Esophagus muscularis mucosa (tissue), 4 donors: ENCODE measurements around the gene ATP1B2. TPM values are rescaled to one million over a fixed set of nuclear protein-coding genes. Genes with fewer than 3 reads are reported as not detected.

ENCODE experiments used
- DNase-seq: peaks from one replicate; pipeline ENCODE4 v3.0.0-alpha.2; 2017; ENCODE audit errors: extremely low spot score
- H3K27ac ChIP-seq, 4 donors: fragments of 200-600 bp; sonication (generic); replicated peaks in 1 of 4; 1 replicate in 3 of 4; 2 replicates in 1 of 4; pipeline ENCODE4 v1.5.1; 2016 to 2019; ENCODE audit warnings: mild to moderate bottlenecking in 1 of 4
- H3K27me3 ChIP-seq, 4 donors: fragments of 200-600 bp; sonication (generic); one replicate each; pipeline versions ENCODE4 v1.5.1 to v1.6.0; 2016 to 2019
- H3K36me3 ChIP-seq, 4 donors: fragments of 200-600 bp; sonication (generic); one replicate each; pipeline ENCODE4 v1.5.1; 2016 to 2019
- H3K4me1 ChIP-seq, 4 donors: fragments of 200-600 bp; sonication (generic); one replicate each; pipeline ENCODE4 v1.5.1; 2016 to 2019
- H3K4me3 ChIP-seq, 4 donors: fragments of 200-600 bp; sonication (generic); 1 replicate in 2 of 4; 2 replicates in 2 of 4; pipeline ENCODE4 v1.5.1; 2016 to 2019; ENCODE audit warnings: mild to moderate bottlenecking in 4 of 4, moderate library complexity in 1 of 4
- H3K9me3 ChIP-seq, 4 donors: fragments of 200-600 bp; sonication (generic); 1 replicate in 3 of 4; 2 replicates in 1 of 4; pipeline ENCODE4 v1.5.1; 2016 to 2019
- EP300 ChIP-seq: sonication (generic); formaldehyde crosslinking; IDR thresholded peaks from one replicate; pipeline ENCODE4 v1.6.1; 2017; ENCODE audit warnings: antibody characterized with exemption
- POLR2A ChIP-seq: fragments of 450-650 bp; IDR thresholded peaks from one replicate; pipeline ENCODE4 v1.6.1; 2017; ENCODE audit warnings: antibody characterized with exemption, moderate library complexity, mild to moderate bottlenecking, low read depth
- POLR2AphosphoS5 ChIP-seq, 2 donors: sonication (generic); formaldehyde crosslinking; IDR thresholded peaks; one replicate each; pipeline ENCODE4 v1.6.1; 2017; ENCODE audit warnings: antibody characterized with exemption in 2 of 2
- WGBS: methylation state at CpG from one replicate; pipeline ENCODE4 v1.1.5; 2018; 5-methylcytosine and 5-hydroxymethylcytosine counted together
- intact Hi-C: fragments of 100-400 bp; cut with DNase I; formaldehyde crosslinking; loops from one replicate; pipeline ENCODE4 v1.15.1; 2023
- total RNA-seq, 4 donors: library from RNA; depleted of rRNA; stranded (reverse); fragments of >200 nt; gene quantifications; one replicate each; pipeline versions ENCODE4 v1.1.0 to v1.2.1, GENCODE V29; 2016
- TF ChIP-seq, protein P1 (sequence below), 3 experiments: fragments of 200-600 bp in 2 of 3; fragments of 450-650 bp in 1 of 3; sonication (generic) in 2 of 3; IDR thresholded peaks; one replicate each; pipeline ENCODE4 v1.5.1; 2017 to 2019; ENCODE audit warnings: antibody characterized with exemption in 3 of 3, mild to moderate bottlenecking in 2 of 3, moderate library complexity in 1 of 3

Gene ATP1B2
- total RNA-seq, 4 donors from 2014 or later: 1.6 to 2.9 (median 2.2) TPM

- H3K27ac ChIP-seq: peak within 1 kb of the TSS; percentile 91 to 97 (median 96)
- H3K36me3 ChIP-seq: peaks cover 0 to 8% (median 2%) of the 10 kb centered on the region in 4 donors
- H3K9me3 ChIP-seq: no peaks in the 10 kb centered on the region
- 0% methylated on average over 29 of the region's 54 CpGs for WGBS
- H3K4me3 ChIP-seq: peak within 1 kb of the TSS; percentile 71 to 85 (median 82)
- intact Hi-C loops: no loop called here
- TF ChIP-seq POLR2AphosphoS5 (IDR thresholded peaks at IDR 0.05): peak; percentile 75 to 91
- no peak for TF ChIP-seq EP300
- TF ChIP-seq, protein P1, sequence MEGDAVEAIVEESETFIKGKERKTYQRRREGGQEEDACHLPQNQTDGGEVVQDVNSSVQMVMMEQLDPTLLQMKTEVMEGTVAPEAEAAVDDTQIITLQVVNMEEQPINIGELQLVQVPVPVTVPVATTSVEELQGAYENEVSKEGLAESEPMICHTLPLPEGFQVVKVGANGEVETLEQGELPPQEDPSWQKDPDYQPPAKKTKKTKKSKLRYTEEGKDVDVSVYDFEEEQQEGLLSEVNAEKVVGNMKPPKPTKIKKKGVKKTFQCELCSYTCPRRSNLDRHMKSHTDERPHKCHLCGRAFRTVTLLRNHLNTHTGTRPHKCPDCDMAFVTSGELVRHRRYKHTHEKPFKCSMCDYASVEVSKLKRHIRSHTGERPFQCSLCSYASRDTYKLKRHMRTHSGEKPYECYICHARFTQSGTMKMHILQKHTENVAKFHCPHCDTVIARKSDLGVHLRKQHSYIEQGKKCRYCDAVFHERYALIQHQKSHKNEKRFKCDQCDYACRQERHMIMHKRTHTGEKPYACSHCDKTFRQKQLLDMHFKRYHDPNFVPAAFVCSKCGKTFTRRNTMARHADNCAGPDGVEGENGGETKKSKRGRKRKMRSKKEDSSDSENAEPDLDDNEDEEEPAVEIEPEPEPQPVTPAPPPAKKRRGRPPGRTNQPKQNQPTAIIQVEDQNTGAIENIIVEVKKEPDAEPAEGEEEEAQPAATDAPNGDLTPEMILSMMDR (IDR thresholded peaks at IDR 0.05): peak in 1 of 3 experiments; percentile 7
- peak; percentile 66 for TF ChIP-seq POLR2A
- DNase-seq: peak; percentile 100
- H3K4me1 ChIP-seq: peaks cover 9 to 19% (median 18%) of the 10 kb centered on the region in 4 donors
- no peaks in the 10 kb centered on the region for H3K27me3 ChIP-seq
These were observed 23.2 kb upstream of the ATP1B2 start, which contains the start of gene SAT2 for GRCh38 chr17:7627250-7628121. SAT2 (minus strand) TSS chr17:7627821; CDS start chr17:7627635, 186 bp downstream.

GRCh38 chr17:7629939-7630571 lies 20.7 kb upstream of the ATP1B2 start, which contains the start of gene SHBG:
SHBG (plus strand) TSS chr17:7630135; CDS start chr17:7630173, 38 bp downstream.
- Histone ChIP-seq H3K4me3 (no peak within 1 kb of the TSS), H3K4me1 (peaks cover 9 to 21% (median 18%) of the 10 kb centered on the region in 4 donors), H3K27ac (no peak within 1 kb of the TSS), H3K9me3 (no peaks in the 10 kb centered on the region), H3K27me3 (no peaks in the 10 kb centered on the region), H3K36me3 (peaks cover 0 to 8% (median 2%) of the 10 kb centered on the region in 4 donors)
- 77% methylated on average over 12 of the region's 13 CpGs for WGBS
- DNase-seq: no peak
- TF ChIP-seq POLR2A: no peak
- TF ChIP-seq EP300: no peak
- TF ChIP-seq POLR2AphosphoS5 (IDR thresholded peaks at IDR 0.05): no peak
- TF ChIP-seq, protein P1 (IDR thresholded peaks at IDR 0.05): no peak
- intact Hi-C loops: no loop called here

- Histone ChIP-seq H3K4me1 (peaks cover 4 to 16% (median 13%) of the 10 kb centered on the region in 4 donors), H3K27ac (no peak overlapping the region), H3K9me3 (no peaks in the 10 kb centered on the region), H3K27me3 (no peaks in the 10 kb centered on the region), H3K4me3 (no peak overlapping the region), H3K36me3 (no peaks in the 10 kb centered on the region)
- WGBS: 80% methylated on average over 11 of the region's 11 CpGs
- no peak for DNase-seq
- intact Hi-C loops: loop anchor here (2.0 kb wide), 1 partner anchor 55 kb away; the partner anchor contains the start of gene TP53
- TF ChIP-seq POLR2A (no peak), EP300 (no peak), POLR2AphosphoS5 (IDR thresholded peaks at IDR 0.05) (no peak)
- TF ChIP-seq, protein P1 (IDR thresholded peaks at IDR 0.05): no peak
These were observed 19.0 kb upstream of the ATP1B2 start for GRCh38 chr17:7631398-7632380.

DNA sequence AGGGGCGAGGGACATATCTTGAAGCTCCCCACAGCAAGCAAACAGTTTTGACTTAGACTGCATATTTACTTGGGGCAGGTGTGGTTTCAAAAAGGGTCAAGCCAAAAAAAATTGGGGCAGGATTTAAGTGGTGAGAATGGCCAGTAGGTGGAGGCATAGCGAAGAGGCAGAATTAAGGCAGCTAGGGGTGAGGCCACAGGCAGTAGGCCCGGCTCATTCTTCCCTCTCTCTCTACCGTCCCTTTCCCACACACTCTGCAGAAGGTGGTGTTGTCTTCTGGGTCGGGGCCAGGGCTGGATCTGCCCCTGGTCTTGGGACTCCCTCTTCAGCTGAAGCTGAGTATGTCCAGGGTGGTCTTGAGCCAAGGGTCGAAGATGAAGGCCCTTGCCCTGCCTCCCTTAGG lies 18.2 kb upstream of the ATP1B2 start:
- Histone ChIP-seq H3K4me3 (no peak overlapping the region), H3K36me3 (no peaks in the 10 kb centered on the region), H3K9me3 (no peaks in the 10 kb centered on the region), H3K4me1 (peaks cover 0 to 10% (median 7%) of the 10 kb centered on the region in 4 donors), H3K27me3 (no peaks in the 10 kb centered on the region), H3K27ac (no peak overlapping the region)
- no peak for TF ChIP-seq POLR2A
- TF ChIP-seq, protein P1 (IDR thresholded peaks at IDR 0.05): peak; percentile 40 to 52 (median 50)
- no peak for DNase-seq
- WGBS: 56% methylated on average over 6 of the region's 6 CpGs
- intact Hi-C loops: loop anchor here (2.0 kb wide), 1 partner anchor 54 kb away; the partner anchor contains the start of gene TP53
